MG63 (cell line): ENCODE results near the gene IMMP2L. TPM values are rescaled to one million over a fixed set of nuclear protein-coding genes. Genes with fewer than 3 reads are reported as not detected.

Source experiments
- DNase-seq: peaks from one replicate; pipeline ENCODE4 v3.0.0-alpha.2; 2020
- H3K27me3 ChIP-seq: fragments of 250-450 bp; sonication (Bioruptor Pico); 2 replicates; pipeline ENCODE4 v1.5.1; 2020; ENCODE audit warnings: mild to moderate bottlenecking, moderate library complexity
- H3K36me3 ChIP-seq: fragments of 250-450 bp; sonication (Bioruptor Pico); 2 replicates; pipeline ENCODE4 v1.5.1; 2020; ENCODE audit warnings: mild to moderate bottlenecking, moderate library complexity
- H3K4me3 ChIP-seq: fragments of 250-450 bp; sonication (Bioruptor Pico); 2 replicates; pipeline ENCODE4 v1.5.1; 2020; ENCODE audit warnings: mild to moderate bottlenecking, moderate library complexity
- H3K9me3 ChIP-seq: fragments of 250-450 bp; sonication (Bioruptor Pico); 2 replicates; pipeline ENCODE4 v1.5.1; 2020; ENCODE audit warnings: mild to moderate bottlenecking, moderate library complexity
- total RNA-seq: library from RNA; depleted of rRNA; stranded (reverse); fragments of >200 nt; shearing (Covaris generic); gene quantifications from 2 replicates; pipeline ENCODE4 v1.2.3, GENCODE V29; 2014; ENCODE audit warnings: low replicate concordance

Gene IMMP2L
- total RNA-seq, 1 experiment from 2014 or later = 8.8 TPM

GRCh38 chr7:111568419-111568818 lies 6.1 kb upstream of the IMMP2L start:
- no peak for DNase-seq
- Histone ChIP-seq H3K4me3 (no peak overlapping the region), H3K27me3 (no peaks in the 10 kb centered on the region), H3K36me3 (no peaks in the 10 kb centered on the region), H3K9me3 (no peaks in the 10 kb centered on the region)

DNA sequence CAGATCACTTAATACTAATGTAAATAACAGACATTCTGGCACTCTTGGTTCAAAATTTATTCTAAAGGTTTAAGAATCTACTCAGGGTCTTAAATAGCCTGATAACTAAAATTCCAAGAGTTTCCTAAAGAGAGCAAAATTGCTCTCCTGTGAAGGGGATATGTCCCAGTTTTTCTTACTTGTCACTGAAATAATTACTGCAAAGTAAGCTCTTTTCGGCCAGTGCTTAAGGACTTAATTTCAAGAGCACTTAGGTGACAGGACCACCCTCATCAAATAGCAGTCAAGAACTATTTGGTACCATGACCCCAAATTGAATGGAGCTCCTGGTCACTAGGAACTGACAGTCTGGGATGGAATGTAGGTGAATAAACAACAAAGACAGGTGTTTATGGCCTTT lies 1.8 kb upstream of the IMMP2L start:
- Histone ChIP-seq H3K9me3 (no peaks in the 10 kb centered on the region), H3K36me3 (no peaks in the 10 kb centered on the region), H3K27me3 (no peaks in the 10 kb centered on the region), H3K4me3 (no peak overlapping the region)
- DNase-seq = no peak

DNA sequence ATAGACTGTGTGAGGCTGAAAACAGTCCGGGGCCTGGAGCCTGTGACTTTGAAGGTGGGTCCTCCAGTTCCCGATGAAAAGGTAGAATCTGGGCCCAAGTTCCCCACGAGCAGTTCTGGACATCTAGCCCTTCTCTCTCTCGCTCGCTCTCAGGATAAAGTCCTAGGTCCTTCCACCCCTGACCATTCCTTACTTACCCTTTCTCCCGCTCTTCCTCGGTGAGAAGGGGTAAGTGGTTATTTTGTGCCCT lies 713 bp downstream of the IMMP2L start:
- H3K36me3 ChIP-seq = no peaks in the 10 kb centered on the region

DNA sequence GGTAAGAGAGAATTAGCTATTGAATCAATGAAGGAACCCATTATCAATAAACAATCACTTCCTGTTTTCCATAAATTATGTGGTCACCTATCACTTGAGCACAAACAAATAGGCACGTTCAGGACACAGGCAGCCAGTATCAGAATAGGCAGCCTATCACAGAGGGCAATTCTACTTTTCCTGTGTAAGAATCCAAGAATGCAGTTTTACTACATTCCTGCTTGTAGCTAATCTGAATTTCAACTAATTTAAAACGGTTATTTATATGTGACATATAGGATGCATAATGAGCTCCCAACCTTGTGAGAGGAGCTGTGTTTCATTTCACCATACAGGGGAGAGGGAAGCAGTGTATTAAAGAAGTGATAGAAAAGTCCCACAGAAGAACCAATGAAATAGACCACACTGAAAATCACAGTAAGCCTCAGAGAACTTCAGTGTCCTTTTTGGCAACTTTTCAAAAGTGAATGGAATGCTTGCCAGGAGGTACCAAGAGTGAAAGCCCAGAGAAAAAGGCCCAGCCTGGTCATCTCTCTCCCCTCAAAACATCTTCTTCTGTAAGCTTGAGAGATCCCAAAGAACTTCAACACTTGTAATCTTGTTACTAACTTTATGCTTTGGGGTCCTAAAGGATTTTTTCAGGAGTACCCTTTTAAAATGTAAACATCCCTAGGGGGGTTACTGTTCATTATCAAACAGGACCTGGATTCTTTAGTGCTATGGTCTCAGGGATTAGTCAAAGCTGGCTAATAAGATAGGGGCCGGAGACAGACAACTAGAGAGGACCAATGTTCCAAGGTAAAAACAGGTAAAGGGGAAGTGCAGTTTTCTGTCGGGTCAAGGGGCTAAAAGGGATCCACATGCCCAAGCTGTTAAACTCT lies 1.3 kb downstream of the IMMP2L start:
- Histone ChIP-seq H3K4me3 (peak overlapping the region; percentile 64), H3K27me3 (no peaks in the 10 kb centered on the region), H3K9me3 (no peaks in the 10 kb centered on the region), H3K36me3 (no peaks in the 10 kb centered on the region)
- DNase-seq = no peak

More for the DNA sequence above, 713 bp downstream of the IMMP2L start:
- Histone ChIP-seq H3K4me3 (peak overlapping the region; percentile 64), H3K27me3 (no peaks in the 10 kb centered on the region), H3K9me3 (no peaks in the 10 kb centered on the region)
- DNase-seq = no peak

GRCh38 chr7:111558991-111559390 lies 3.3 kb downstream of the IMMP2L start:
- Histone ChIP-seq H3K4me3 (no peak overlapping the region), H3K27me3 (no peaks in the 10 kb centered on the region), H3K9me3 (no peaks in the 10 kb centered on the region), H3K36me3 (no peaks in the 10 kb centered on the region)
- no peak for DNase-seq

DNA sequence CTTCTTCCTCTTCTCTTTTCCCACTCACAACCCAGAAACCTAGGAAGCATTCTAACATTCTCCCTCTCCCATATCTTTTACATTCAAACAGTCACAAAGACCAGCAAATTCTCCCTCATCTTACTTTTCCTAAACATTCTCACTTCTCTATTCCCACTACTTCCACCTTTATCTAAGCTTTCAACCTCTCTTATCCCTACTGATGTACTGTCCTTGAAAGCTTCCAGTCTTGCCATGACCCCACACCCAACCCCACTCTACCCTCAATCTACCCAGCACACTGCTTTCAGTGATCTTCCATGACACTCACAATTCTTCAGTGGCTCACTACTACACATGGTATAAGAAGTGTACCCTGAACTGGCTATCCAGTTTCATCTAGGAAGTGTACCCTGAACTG lies 5.3 kb downstream of the IMMP2L start:
- Histone ChIP-seq H3K4me3 (no peak overlapping the region), H3K36me3 (no peaks in the 10 kb centered on the region), H3K27me3 (no peaks in the 10 kb centered on the region), H3K9me3 (no peaks in the 10 kb centered on the region)
- DNase-seq = no peak

DNA sequence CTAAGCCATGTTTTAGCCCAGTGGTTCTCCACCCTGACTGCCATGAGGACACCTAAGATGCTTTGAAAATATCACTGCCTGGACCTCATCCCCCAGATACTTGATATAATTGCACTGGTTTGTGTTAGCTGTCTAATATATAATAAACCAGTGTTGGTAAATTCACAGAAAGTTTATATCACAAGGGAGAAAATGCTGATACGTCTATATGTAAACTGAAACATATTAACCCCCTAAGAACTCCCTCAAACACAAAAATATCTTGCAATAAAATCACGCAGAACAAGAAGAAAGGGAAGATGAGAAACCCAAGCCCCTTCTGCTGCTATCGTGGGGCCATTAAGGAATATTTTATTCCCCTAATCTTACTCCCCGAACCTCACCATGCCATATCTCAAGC lies 8.2 kb downstream of the IMMP2L start:
- Histone ChIP-seq H3K9me3 (no peaks in the 10 kb centered on the region), H3K36me3 (no peaks in the 10 kb centered on the region)
- DNase-seq = no peak

DNA sequence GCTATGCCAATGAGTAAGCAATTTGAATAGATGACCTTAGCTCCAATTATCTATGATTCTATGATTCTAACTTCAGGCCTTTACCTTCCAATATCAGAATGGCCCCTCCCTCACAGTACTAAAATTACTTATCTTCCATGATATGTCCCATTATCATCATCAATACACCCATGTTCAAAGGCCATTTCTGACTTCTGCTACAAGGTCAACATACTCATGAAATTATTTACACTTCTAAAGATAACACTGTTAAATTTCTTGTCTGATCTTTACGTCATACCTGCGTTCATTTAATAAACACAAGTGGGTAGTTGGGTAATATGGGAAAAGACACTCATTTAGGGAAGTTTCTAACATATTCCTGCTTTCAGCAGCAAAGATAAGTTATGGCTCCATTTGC lies 21.2 kb downstream of the IMMP2L start:
- H3K9me3 ChIP-seq = no peaks in the 10 kb centered on the region
- H3K4me3 ChIP-seq = no peak overlapping the region
- DNase-seq = no peak
- H3K36me3 ChIP-seq = no peaks in the 10 kb centered on the region
- no peaks in the 10 kb centered on the region for H3K27me3 ChIP-seq

More for the DNA sequence above, 8.2 kb downstream of the IMMP2L start:
- Histone ChIP-seq H3K27me3 (no peaks in the 10 kb centered on the region), H3K4me3 (no peak overlapping the region)

- Histone ChIP-seq H3K36me3 (no peaks in the 10 kb centered on the region), H3K4me3 (no peak overlapping the region), H3K27me3 (no peaks in the 10 kb centered on the region), H3K9me3 (no peaks in the 10 kb centered on the region)
- DNase-seq = no peak
Measured at GRCh38 chr7:111540199-111540815, 22.0 kb downstream of the IMMP2L start.

- no peaks in the 10 kb centered on the region for H3K9me3 ChIP-seq
- H3K4me3 ChIP-seq = no peak overlapping the region
- H3K36me3 ChIP-seq = no peaks in the 10 kb centered on the region
- DNase-seq = no peak
- no peaks in the 10 kb centered on the region for H3K27me3 ChIP-seq
Measured at GRCh38 chr7:111537134-111537533, 25.2 kb downstream of the IMMP2L start.

- H3K36me3 ChIP-seq = no peaks in the 10 kb centered on the region
- no peaks in the 10 kb centered on the region for H3K27me3 ChIP-seq
- no peak overlapping the region for H3K4me3 ChIP-seq
- no peak for DNase-seq
- H3K9me3 ChIP-seq = no peaks in the 10 kb centered on the region
Measured at GRCh38 chr7:111535142-111535870, 27.0 kb downstream of the IMMP2L start.

GRCh38 chr7:111532625-111533024 lies 29.7 kb downstream of the IMMP2L start:
- DNase-seq = no peak
- Histone ChIP-seq H3K9me3 (no peaks in the 10 kb centered on the region), H3K27me3 (no peaks in the 10 kb centered on the region), H3K4me3 (no peak overlapping the region), H3K36me3 (no peaks in the 10 kb centered on the region)

- Histone ChIP-seq H3K27me3 (no peaks in the 10 kb centered on the region), H3K4me3 (no peak overlapping the region), H3K9me3 (no peaks in the 10 kb centered on the region), H3K36me3 (no peaks in the 10 kb centered on the region)
- DNase-seq = no peak
Measured at GRCh38 chr7:111531993-111532392, 30.3 kb downstream of the IMMP2L start.

DNA sequence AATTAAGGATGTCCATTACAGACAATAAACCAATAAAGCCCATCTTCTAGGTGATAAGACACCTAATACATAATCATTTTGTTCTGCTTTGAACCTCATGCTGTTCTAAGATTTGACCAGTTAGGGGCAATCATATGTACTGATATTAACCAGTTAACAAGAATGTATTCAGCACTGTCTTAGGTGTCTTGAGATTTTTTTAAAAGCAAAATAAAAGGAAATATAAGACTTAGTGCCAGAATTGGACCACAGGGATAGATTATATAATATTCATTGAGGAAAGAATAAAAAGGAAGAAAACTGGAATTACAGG lies 32.0 kb downstream of the IMMP2L start:
- Histone ChIP-seq H3K36me3 (no peaks in the 10 kb centered on the region), H3K9me3 (no peaks in the 10 kb centered on the region), H3K4me3 (no peak overlapping the region), H3K27me3 (no peaks in the 10 kb centered on the region)
- no peak for DNase-seq

DNA sequence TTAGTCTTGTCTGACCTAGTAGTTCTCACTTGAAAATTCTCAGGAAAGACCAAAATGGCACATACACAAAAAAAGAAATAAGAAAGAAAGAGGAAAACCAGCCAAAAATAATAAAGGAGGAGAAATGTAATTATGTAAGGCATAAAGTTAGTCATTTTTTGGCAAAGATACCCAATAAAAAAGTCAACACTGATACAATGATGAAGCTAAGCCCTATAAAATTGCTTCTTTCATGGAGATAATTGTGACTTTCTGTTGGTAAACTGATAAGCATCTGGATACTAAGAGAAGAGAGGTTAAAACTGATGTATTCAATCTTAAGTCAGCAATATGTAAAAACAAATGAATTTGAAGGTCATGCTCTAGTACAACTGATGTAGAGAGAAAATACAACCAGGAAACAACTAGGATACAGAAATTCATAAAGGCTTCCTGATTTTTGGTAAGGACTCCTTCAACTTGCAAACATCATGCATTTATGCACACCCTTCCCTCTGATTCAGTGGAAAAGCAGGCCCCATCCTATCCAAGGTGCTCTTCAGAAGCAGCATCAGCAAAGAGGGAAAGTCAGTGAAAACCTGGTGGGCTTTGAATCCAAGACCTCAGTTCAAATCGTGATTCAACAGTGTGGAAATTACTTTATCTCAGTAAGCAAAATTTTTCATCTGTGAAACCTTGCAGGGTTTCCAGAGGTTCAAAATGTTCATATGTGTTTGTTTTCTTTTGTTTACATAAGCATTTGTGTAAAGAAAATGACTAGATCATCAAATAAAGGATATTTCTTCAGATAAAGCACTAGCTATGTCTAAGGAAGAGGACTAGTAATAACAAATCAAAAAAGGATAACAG lies 32.6 kb downstream of the IMMP2L start:
- Histone ChIP-seq H3K9me3 (no peaks in the 10 kb centered on the region), H3K4me3 (no peak overlapping the region), H3K27me3 (no peaks in the 10 kb centered on the region), H3K36me3 (no peaks in the 10 kb centered on the region)
- no peak for DNase-seq

DNA sequence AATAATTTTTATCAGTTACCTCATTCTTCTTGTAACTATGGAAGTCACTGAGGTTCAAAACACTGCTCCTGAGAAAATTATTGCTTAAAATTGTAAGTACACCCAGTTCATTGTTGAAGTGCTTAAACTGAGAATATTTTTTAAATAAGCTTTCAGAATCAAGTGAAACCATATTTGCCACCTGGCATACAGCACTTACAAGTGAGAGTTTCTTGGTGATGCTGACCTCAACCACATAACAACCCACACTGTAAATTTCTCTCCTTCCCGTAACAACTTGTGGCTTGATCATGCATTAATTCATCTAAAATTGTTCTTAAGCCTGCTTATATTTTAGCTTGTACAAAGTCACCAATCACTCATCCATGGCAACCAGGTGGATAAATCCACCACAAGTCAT lies 34.0 kb downstream of the IMMP2L start:
- Histone ChIP-seq H3K27me3 (no peaks in the 10 kb centered on the region), H3K36me3 (no peaks in the 10 kb centered on the region), H3K9me3 (no peaks in the 10 kb centered on the region), H3K4me3 (no peak overlapping the region)
- no peak for DNase-seq

DNA sequence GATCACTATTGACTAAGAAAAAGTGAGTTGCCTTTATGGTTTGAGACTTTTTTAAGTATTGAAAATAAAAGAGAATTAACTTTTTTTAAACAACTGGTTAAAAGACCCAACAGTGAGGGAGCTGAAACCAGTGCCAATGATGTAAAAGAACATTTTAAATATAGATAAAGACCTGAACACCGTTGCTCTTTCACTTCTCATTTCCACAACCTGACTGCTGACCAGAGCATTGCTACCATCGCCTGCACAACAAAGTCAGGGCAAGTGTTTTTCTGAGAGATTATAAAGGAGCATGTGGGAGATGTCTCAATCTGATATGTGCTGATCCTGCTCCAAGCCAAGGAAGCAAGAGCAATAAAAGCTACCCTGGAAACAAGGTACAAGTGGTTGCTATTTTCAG lies 34.7 kb downstream of the IMMP2L start:
- DNase-seq = no peak

More for the DNA sequence above, 34.7 kb downstream of the IMMP2L start:
- no peaks in the 10 kb centered on the region for H3K36me3 ChIP-seq
- H3K9me3 ChIP-seq = no peaks in the 10 kb centered on the region
- H3K27me3 ChIP-seq = no peaks in the 10 kb centered on the region
- no peak overlapping the region for H3K4me3 ChIP-seq
